Measurements from ENCODE around the gene DCST1. TPM values are rescaled to one million over a fixed set of nuclear protein-coding genes. Genes with fewer than 3 reads are reported as not detected.

The DCST1 gene
- total and polyA plus RNA-seq, 2 of the 4 experiments (the other 2 are of a cell fraction), result not detected

DNA sequence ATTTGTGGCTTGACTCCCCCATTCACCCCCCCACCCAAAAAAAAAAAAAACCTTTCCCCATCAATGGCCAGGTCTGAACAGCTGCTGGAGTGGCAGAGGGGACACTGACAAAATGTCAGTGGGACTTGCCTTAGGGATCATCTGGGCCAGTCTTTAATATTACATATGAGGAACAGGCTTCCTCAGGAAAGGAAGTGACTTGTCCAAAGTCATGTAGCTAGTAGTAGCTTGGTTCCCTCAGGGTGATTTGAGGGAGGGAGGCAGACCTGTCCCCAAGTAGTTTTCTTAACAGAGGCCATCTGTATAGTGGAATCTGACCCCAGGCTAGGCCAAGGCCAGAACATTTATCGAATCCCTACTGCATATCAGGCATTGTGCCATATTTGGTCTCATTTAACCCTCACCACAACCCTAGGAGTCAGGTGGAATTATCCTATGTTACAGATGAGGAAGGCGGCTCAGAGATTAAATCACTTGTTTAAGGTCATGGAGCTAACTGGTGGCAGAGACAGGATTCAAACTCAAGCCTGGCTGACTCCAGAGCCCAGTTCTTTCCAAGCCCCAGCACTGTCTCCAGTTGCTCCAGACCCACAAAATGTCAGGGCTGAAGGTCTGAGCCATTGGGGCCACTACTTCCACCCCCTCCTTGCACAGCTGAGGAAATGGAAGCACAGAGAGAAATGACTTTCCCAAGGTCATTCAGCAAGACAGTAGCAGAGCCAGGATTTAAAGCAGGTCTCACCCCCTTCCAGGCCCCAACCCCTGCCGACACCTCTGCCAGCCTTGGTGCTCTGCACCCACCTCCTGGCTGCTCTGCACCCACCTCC, 20.6 kb upstream of the DCST1 start:
- WGBS, 2 experiments (ENCODE audit: extremely low coverage in 2 of 2, insufficient read length in 1 of 2), result no CpG with 5 or more reads among the region's 3 CpGs
- Histone ChIP-seq H3K9ac (ENCODE audit: low read depth, low read length) (no peak overlapping the region), H3K4me2 (ENCODE audit: low read depth, low read length) (no peak overlapping the region), H2AFZ (replicated peaks; ENCODE audit: low read length, poor library complexity) (no peak overlapping the region), H3K18ac (ENCODE audit: low read depth, low read length) (no peak overlapping the region), H3K56ac (ENCODE audit: extremely low read depth, insufficient read depth, low read length) (no peak overlapping the region), H2AK5ac (ENCODE audit: low read depth, low read length) (no peak overlapping the region), H3K4me1 (ENCODE audit: control insufficient read depth, insufficient read depth, low read length) (peaks cover 9% of the 10 kb centered on the region; the same call in 1 of the 2 replicates), H2BK5ac (ENCODE audit: low read depth, low read length, poor library complexity, severe bottlenecking) (no peak overlapping the region), H3K14ac (replicated peaks; ENCODE audit: low read depth, low read length) (no peak overlapping the region), H3K36me3 (ENCODE audit: control insufficient read depth, insufficient read depth, low read length) (peaks cover 24% of the 10 kb centered on the region), H4K91ac (ENCODE audit: insufficient read depth, low read depth, low read length) (no peak overlapping the region), H2BK15ac (ENCODE audit: low read depth, low read length) (no peak overlapping the region), H2AK9ac (replicated peaks; ENCODE audit: low read depth, low read length, poor library complexity) (no peak overlapping the region), H4K5ac (ENCODE audit: low read depth, low read length) (no peak overlapping the region), H3K4ac (ENCODE audit: low read depth, low read length) (no peak overlapping the region), H3K23ac (ENCODE audit: low read depth, low read length) (no peak overlapping the region), H4K8ac (ENCODE audit: low read depth in 2 of 2, low read length in 2 of 2) (no peak overlapping the region), H2BK20ac (ENCODE audit: low read depth, low read length) (no peak overlapping the region), H4K20me1 (ENCODE audit: insufficient read depth, low read length) (peaks cover 19% of the 10 kb centered on the region), H3K4me3 (ENCODE audit: insufficient read depth, low read depth, low read length) (no peak overlapping the region), H3K9me3 (ENCODE audit: control insufficient read depth, insufficient read depth, low read length) (no peaks in the 10 kb centered on the region), H3K9me1 (ENCODE audit: insufficient read depth, low read length) (peaks cover 2% of the 10 kb centered on the region; the same call in 1 of the 2 replicates), H3K79me1 (ENCODE audit: low read depth in 1 of 2, low read length in 2 of 2) (peaks cover 0 to 23% of the 10 kb centered on the region in 2 experiments; a peak in 2 of 4 replicates), H3K27ac (ENCODE audit: insufficient read depth, low read length) (no peak overlapping the region), H3K27me3 (ENCODE audit: control insufficient read depth, insufficient read depth, low read length) (no peaks in the 10 kb centered on the region), H2BK120ac (ENCODE audit: low read depth, low read length) (no peak overlapping the region)
- no peak for DNase-seq
- CTCF ChIA-PET, result no interaction called here
- BruUV-seq (replicated peaks), result no TSS peak
- dilution Hi-C loops (cut with HindIII; ENCODE audit: low sequenced_read_pairs, unreplicated experiment) (no loop called here), intact Hi-C loops (cut with micrococcal nuclease) (no loop called here), in situ Hi-C loops (cut with MboI; ENCODE audit: low sequenced_read_pairs) (no loop called here)
- POLR2A ChIA-PET (ENCODE audit: unreplicated experiment), result no interaction called here
- TF ChIP-seq CEBPB (IDR thresholded peaks at IDR 0.05; ENCODE audit: low read depth, low read length) (no peak), MXI1 (IDR thresholded peaks at IDR 0.05; ENCODE audit: borderline replicate concordance, low read depth, low read length) (no peak), RFX5 (IDR thresholded peaks at IDR 0.05; ENCODE audit: low read depth, low read length) (no peak), MAFK (IDR thresholded peaks at IDR 0.05; ENCODE audit: low read depth, low read length) (no peak), FOS (IDR thresholded peaks at IDR 0.05; ENCODE audit: low read depth, low read length) (no peak), NFE2L2 (IDR thresholded peaks at IDR 0.05; ENCODE audit: low read depth, low read length) (no peak), BHLHE40 (IDR thresholded peaks at IDR 0.05; ENCODE audit: low read depth, low read length) (no peak), RCOR1 (IDR thresholded peaks at IDR 0.05; ENCODE audit: insufficient replicate concordance, low read length) (no peak), POLR2A (IDR thresholded peaks at IDR 0.05; ENCODE audit: low read depth, low read length) (no peak)
- TF ChIP-seq, protein P1, sequence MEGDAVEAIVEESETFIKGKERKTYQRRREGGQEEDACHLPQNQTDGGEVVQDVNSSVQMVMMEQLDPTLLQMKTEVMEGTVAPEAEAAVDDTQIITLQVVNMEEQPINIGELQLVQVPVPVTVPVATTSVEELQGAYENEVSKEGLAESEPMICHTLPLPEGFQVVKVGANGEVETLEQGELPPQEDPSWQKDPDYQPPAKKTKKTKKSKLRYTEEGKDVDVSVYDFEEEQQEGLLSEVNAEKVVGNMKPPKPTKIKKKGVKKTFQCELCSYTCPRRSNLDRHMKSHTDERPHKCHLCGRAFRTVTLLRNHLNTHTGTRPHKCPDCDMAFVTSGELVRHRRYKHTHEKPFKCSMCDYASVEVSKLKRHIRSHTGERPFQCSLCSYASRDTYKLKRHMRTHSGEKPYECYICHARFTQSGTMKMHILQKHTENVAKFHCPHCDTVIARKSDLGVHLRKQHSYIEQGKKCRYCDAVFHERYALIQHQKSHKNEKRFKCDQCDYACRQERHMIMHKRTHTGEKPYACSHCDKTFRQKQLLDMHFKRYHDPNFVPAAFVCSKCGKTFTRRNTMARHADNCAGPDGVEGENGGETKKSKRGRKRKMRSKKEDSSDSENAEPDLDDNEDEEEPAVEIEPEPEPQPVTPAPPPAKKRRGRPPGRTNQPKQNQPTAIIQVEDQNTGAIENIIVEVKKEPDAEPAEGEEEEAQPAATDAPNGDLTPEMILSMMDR (conservative IDR thresholded peaks at IDR 0.05; ENCODE audit: low read depth, low read length), result no peak
- TF ChIP-seq, protein P2, sequence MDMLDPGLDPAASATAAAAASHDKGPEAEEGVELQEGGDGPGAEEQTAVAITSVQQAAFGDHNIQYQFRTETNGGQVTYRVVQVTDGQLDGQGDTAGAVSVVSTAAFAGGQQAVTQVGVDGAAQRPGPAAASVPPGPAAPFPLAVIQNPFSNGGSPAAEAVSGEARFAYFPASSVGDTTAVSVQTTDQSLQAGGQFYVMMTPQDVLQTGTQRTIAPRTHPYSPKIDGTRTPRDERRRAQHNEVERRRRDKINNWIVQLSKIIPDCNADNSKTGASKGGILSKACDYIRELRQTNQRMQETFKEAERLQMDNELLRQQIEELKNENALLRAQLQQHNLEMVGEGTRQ (IDR thresholded peaks at IDR 0.05; ENCODE audit: low read depth, low read length), result no peak
- ATAC-seq (ENCODE audit: low read depth), result no peak

Measured in IMR-90 (cell line).